HL-60/S4 treated with phorbol 12-myristate 13-acetate at 8.2 ng/mL for 4 days and 3 days (cell line): ENCODE measurements around the gene LECT2.

Experiments
- in situ Hi-C: fragments of 300-500 bp; cut with MboI; formaldehyde crosslinking; loops from 2 replicates; pipeline ENCODE4 v1.15.0; 2022; ENCODE audit warnings: low sequenced_read_pairs

Gene LECT2

DNA sequence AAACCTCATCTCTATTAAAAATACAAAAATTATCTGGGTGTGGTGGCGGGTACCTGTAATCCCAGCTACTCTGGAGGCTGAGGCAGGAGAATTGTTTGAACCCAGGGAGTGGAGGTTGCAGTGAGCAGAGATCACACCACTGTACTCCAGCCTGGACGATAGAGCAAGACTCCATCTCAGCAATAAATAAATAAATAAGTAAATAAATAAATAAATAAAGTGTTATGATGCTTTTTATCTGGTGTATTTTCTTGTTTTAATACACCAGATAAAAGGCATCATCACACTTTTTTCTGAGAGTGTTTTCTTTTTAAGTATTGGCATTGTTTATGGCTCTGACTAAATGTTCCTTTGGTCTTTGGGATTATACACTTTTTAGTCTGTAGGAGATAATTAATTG lies 24.2 kb upstream of the LECT2 start:
- in situ Hi-C loops, result no loop called here

GRCh38 chr5:135978212-135978631 lies 23.4 kb upstream of the LECT2 start:
- in situ Hi-C loops, result no loop called here

GRCh38 chr5:135977375-135977928 lies 22.7 kb upstream of the LECT2 start:
- in situ Hi-C loops, result no loop called here

GRCh38 chr5:135976216-135976615 lies 21.4 kb upstream of the LECT2 start:
- in situ Hi-C loops, result no loop called here

DNA sequence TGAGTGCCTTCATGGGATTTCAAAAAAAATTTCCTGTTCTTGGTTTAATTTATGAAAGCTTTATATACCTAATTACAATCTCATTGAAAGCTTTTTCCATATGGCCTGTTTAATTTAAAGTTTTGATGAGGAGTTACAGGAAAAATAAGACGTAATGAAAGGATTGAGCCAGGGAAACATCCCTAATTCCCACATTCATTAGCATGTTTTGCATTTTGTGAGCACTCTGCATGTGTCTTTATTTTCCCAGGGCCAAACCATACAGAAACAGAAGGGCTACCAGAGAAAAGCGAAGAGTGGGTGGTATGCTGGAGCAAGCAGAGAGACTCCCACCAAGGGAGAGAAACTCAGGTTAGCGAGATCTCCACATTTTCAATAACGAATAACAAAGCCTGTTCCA lies 20.3 kb upstream of the LECT2 start:
- in situ Hi-C loops, result no loop called here

GRCh38 chr5:135974021-135974600 lies 19.3 kb upstream of the LECT2 start:
- in situ Hi-C loops, result no loop called here

DNA sequence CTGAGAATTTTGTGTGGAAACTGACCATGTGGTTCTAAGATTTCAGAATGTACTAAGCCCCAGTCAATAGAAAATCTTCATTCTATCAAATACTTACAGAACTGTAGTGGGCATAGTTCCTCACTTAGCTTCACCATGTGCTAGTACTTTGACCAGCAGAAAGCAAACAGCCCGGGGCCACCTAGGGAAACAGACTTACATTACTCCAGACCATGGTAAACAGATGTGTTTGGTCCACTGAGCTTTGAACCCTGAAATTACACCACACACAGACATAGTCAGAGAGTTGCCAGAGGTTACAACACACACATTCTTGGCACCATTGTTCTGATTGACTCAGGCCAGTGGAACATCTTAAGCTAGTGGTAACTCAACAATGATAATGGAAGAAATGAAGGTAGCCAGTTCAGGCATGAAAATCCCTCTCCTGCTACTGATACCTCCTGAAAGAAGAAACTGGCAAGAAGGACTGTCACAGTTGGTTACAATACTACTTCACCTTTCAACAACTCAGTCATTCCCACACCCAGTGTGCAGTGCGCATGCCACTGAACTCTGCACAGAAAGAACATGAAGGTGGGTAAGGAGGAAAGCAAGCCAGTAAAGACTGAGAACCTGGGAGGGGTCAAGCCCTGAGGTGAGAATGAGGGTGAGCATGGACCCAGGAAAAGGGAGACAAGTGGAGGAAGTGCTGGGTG lies 18.7 kb upstream of the LECT2 start:
- in situ Hi-C loops, result no loop called here

DNA sequence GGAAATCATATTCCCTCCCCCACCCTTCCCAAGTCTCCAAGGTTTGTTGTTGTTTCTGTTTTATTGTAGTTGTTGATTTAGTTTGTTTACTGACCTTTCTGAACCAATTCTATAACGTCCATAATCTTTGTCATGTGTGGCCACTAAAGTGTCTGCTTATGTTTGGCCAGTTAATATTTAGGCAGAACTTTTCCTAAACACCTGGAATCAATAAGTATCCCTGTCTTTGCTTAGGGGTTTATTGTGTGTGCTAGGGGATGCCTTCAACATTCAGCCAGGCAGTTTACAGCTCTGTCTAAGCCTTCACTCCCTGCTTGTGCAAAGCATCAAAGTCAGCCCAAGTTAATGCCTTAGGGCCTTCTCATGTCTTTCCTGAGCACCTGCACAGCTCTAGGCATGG lies 16.9 kb upstream of the LECT2 start:
- in situ Hi-C loops, result no loop called here

GRCh38 chr5:135966790-135967189 lies 12.0 kb upstream of the LECT2 start:
- in situ Hi-C loops, result no loop called here

- in situ Hi-C loops, result no loop called here
Observed at GRCh38 chr5:135966165-135966564, 11.4 kb upstream of the LECT2 start.

GRCh38 chr5:135965504-135965903 lies 10.7 kb upstream of the LECT2 start:
- in situ Hi-C loops, result no loop called here

DNA sequence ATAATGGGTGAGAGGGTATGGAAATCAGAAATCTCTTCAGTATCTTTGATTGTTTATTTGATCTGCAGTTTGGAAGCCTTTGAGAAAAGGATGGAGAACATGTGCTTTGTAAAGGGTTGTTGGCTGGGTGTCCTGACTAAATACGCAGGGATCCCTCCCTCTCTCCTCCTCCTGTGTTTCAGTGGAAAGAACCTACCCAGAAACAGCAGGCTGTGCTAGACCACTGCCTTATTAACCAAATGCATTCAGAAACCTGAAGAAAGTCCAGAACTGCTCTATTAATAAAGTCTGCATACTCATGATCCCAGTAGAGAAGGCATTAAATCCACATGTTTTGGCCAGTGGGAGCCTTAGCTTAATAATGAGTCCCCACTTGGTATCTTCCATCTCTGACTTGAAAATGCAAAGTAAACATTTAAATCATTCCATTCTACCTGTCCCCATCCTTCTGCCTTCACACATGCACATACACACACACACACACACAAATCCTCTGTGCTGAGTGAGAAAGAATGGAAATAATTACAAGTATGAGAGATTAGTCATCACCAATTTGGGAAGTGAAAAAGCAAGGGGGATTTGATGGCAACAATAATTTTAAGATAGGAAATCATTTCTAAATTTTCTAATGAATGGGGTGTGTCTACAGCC lies 10.0 kb upstream of the LECT2 start:
- in situ Hi-C loops, result no loop called here

DNA sequence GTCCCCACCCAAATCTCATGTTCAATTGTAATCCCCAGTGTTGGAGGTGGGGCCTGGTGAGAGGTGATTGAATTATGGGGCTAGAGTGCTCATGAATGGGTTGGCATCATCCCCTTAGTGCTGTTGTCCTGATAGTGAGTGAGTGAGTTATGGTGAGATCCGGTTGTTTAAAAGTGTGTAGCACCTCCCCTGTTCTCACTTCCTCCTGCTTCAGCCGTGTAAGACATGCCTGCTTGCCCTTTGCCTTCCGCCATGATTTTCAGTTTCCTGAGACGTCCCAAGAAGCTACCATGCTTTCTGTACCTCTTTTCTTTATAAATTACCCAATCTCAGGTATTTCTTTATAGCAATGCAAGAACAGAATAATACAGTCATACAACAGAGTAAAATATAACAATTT lies 742 bp upstream of the LECT2 start:
- in situ Hi-C loops, result no loop called here

DNA sequence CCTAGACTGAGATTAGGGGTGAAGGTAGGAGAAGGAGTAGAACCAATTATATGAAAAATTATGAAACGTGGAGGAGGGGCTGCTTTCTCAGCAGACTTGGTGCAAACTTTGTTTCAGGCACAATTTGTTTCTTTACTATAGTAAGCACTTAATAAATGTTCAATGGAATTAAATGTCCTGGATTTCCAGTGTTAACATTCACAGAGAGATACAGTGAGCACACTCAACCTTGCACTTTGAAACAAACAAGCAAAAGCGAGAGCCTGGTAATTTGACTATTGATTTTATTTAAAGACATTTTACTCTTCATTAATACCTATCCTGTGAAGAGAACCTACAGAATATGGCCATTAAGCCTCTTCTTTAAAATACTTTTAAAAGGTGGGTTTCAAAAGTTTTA lies 933 bp downstream of the LECT2 start:
- in situ Hi-C loops, result no loop called here

DNA sequence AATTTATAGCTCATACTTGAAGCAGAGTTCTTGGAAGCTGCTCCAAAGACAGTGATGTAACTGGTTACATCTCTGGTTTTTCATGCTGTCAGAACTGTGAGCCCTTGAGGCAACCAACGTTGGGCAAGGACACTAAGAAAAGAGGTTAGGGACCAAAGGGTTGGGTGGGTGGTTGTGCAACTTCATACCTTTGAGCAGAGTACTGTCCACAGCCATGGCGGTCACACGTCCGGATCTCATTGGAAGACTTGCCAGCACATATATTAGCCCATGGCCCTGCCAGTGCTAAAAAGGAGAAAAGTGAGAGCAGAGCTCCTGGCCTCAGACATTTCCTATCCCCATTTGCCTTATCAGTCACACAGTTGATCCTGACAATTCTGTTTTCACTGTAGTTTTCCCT lies 2.1 kb downstream of the LECT2 start:
- in situ Hi-C loops, result no loop called here

GRCh38 chr5:135951807-135952206 lies 3.0 kb downstream of the LECT2 start:
- in situ Hi-C loops, result no loop called here

GRCh38 chr5:135951257-135951656 lies 3.5 kb downstream of the LECT2 start:
- in situ Hi-C loops, result no loop called here

DNA sequence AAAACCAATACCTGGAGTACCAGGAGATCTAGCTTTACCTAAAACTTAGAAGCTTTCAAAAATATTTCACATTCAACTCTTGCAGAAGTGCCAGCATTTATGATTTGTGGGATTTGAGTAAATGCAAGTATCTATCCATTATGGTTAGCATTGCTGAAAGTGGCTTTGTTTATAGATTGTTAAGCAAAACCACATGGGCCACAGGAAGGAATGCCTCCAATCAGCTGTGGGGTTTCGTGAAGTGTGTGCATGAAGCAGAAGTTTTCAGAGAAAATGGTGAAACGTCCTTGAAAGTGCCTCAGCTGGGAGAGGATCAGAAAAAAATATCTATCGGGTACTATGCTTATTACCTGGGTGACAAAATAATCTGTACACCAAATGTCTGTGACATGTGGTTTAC lies 4.2 kb downstream of the LECT2 start:
- in situ Hi-C loops, result no loop called here

- in situ Hi-C loops, result loop anchor here (10.0 kb wide), 1 partner anchor 110 kb away; no protein-coding TSS in a partner anchor
Observed at GRCh38 chr5:135944967-135945560, 9.7 kb downstream of the LECT2 start.

DNA sequence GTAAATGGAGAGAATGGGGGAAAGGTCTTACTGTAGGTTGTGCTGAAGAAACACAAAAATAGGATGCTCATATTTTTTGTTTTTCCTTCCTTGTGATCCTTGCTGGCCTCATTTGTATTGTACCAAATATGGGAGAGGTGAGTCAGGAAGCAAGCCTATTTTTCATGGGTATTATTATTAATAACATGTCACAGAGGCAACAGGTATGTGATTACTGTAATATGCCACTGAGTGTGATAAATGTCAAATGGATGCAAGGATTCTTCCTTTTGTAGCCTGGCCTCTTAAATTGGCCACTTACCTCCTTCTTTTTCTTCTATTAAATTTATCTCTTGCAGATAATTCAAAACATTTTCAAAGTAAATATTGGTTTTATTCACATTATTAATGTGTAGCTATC lies 10.2 kb downstream of the LECT2 start:
- in situ Hi-C loops, result loop anchor here (10.0 kb wide), 1 partner anchor 110 kb away; no protein-coding TSS in a partner anchor

DNA sequence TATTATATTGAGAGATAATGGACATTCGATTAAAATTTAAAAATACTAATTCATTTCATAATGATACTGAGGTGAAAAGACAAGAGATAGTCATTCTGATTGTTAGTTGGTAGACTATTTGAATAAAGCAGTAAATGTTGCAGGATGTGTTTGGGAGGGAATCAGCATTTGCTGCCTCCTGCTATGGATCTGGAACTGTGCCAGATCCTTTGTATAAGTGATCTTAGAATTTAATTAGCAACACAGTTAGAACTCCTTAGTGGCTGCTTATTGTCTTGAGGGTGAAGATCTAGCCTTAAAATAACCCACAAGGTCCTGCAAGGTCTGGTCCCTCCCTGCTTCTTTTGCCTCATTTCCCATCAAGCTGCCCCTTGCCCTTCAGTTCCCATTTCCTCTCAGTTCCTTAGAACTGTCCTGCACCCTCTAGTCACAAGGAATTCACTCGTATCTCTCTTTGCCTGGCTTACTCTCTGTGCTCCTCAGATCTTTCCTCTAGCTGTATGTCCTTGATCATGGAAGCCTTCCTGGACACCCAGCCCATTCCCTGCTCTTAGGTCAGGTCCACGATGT lies 12.5 kb downstream of the LECT2 start:
- in situ Hi-C loops, result loop anchor here (10.0 kb wide), 1 partner anchor 113 kb away; no protein-coding TSS in a partner anchor
